Neural progenitor cell (in vitro differentiated cells): ENCODE data around the gene TP53BP2. TPM values are rescaled to one million over a fixed set of nuclear protein-coding genes. Genes with fewer than 3 reads are reported as not detected.

Experiments
- DNase-seq: peaks from one replicate; pipeline ENCODE4 v3.0.0-alpha.2; 2016; ENCODE audit warnings: low spot score
- H2AFZ ChIP-seq: fragments of 200-600 bp; sonication (generic); replicated peaks from 2 replicates; pipeline ENCODE4 v1.6.1; 2016; ENCODE audit warnings: antibody characterized with exemption
- H3F3A ChIP-seq: fragments of 200-600 bp; sonication (generic); 2 replicates; pipeline ENCODE4 v1.6.1; 2016; ENCODE audit warnings: antibody characterized with exemption, low read depth
- H3K27ac ChIP-seq: fragments of 200-600 bp; sonication (generic); 2 replicates; pipeline ENCODE4 v1.5.1; 2016; ENCODE audit warnings: mild to moderate bottlenecking
- H3K27me3 ChIP-seq: fragments of 200-600 bp; sonication (generic); 2 replicates; pipeline ENCODE4 v1.6.1; 2016; ENCODE audit warnings: mild to moderate bottlenecking, moderate library complexity
- H3K36me3 ChIP-seq: fragments of 200-600 bp; sonication (generic); 2 replicates; pipeline ENCODE4 v1.5.1; 2016
- H3K4me1 ChIP-seq: fragments of 200-600 bp; sonication (generic); 2 replicates; pipeline ENCODE4 v1.6.1; 2016; ENCODE audit warnings: mixed run types
- H3K4me2 ChIP-seq: fragments of 200-600 bp; sonication (generic); 2 replicates; pipeline ENCODE4 v1.6.1; 2016
- H3K4me3 ChIP-seq: fragments of 200-600 bp; sonication (generic); 2 replicates; pipeline ENCODE4 v1.5.1; 2016
- H3K79me2 ChIP-seq: fragments of 200-600 bp; sonication (generic); 2 replicates; pipeline ENCODE4 v1.6.1; 2016; ENCODE audit warnings: low read depth
- H3K9ac ChIP-seq: fragments of 200-600 bp; sonication (generic); 2 replicates; pipeline ENCODE4 v1.6.1; 2016
- H3K9me3 ChIP-seq: fragments of 200-600 bp; sonication (generic); 2 replicates; pipeline ENCODE4 v1.5.1; 2016; ENCODE audit warnings: low read depth
- H4K20me1 ChIP-seq: fragments of 200-600 bp; sonication (generic); 2 replicates; pipeline ENCODE4 v1.6.1; 2016; ENCODE audit warnings: low read depth
- H3K27ac Mint-ChIP-seq: 3 replicates; pipeline ENCODE4 v1.8.0; 2021; ENCODE audit warnings: mixed read lengths
- H3K27me3 Mint-ChIP-seq: 2 replicates; pipeline ENCODE4 v1.8.0; 2022; ENCODE audit warnings: low read depth, mild to moderate bottlenecking, inconsistent platforms, moderate library complexity, mixed read lengths; ENCODE audit not compliant: insufficient read depth
- H3K36me3 Mint-ChIP-seq: 3 replicates; pipeline ENCODE4 v1.8.0; 2021; ENCODE audit warnings: mixed read lengths
- H3K4me1 Mint-ChIP-seq: 3 replicates; pipeline ENCODE4 v1.8.0; 2021; ENCODE audit warnings: mixed read lengths
- H3K4me3 Mint-ChIP-seq: 3 replicates; pipeline ENCODE4 v1.8.0; 2021; ENCODE audit warnings: mild to moderate bottlenecking, moderate library complexity, mixed read lengths
- H3K9me3 Mint-ChIP-seq: 3 replicates; pipeline ENCODE4 v1.8.0; 2020; ENCODE audit warnings: mixed read lengths
- EZH2 ChIP-seq: fragments of 200-600 bp; sonication (generic); IDR thresholded peaks from 2 replicates; pipeline ENCODE4 v1.6.1; 2017; ENCODE audit warnings: antibody characterized with exemption, mild to moderate bottlenecking, moderate library complexity
- EZH2phosphoT487 ChIP-seq: fragments of 200-600 bp; sonication (generic); IDR thresholded peaks from 2 replicates; pipeline ENCODE4 v1.6.1; 2017; ENCODE audit warnings: antibody characterized with exemption
- total RNA-seq: library from RNA; depleted of rRNA; stranded (reverse); fragments of >200 nt; gene quantifications from 2 replicates; pipeline ENCODE4 v1.2.3, GENCODE V29; 2015; ENCODE audit warnings: low replicate concordance
- TF ChIP-seq, protein P1 (sequence below): fragments of 200-600 bp; sonication (generic); IDR thresholded peaks from 2 replicates; pipeline ENCODE4 v1.5.1; 2017; ENCODE audit warnings: antibody characterized with exemption, mild to moderate bottlenecking

Gene TP53BP2
- total RNA-seq, 1 donor from 2014 or later: 56.3 TPM

- H3K79me2 ChIP-seq: peaks cover 53% of the 10 kb centered on the region
- TF ChIP-seq EZH2: no peak
- TF ChIP-seq, protein P1, sequence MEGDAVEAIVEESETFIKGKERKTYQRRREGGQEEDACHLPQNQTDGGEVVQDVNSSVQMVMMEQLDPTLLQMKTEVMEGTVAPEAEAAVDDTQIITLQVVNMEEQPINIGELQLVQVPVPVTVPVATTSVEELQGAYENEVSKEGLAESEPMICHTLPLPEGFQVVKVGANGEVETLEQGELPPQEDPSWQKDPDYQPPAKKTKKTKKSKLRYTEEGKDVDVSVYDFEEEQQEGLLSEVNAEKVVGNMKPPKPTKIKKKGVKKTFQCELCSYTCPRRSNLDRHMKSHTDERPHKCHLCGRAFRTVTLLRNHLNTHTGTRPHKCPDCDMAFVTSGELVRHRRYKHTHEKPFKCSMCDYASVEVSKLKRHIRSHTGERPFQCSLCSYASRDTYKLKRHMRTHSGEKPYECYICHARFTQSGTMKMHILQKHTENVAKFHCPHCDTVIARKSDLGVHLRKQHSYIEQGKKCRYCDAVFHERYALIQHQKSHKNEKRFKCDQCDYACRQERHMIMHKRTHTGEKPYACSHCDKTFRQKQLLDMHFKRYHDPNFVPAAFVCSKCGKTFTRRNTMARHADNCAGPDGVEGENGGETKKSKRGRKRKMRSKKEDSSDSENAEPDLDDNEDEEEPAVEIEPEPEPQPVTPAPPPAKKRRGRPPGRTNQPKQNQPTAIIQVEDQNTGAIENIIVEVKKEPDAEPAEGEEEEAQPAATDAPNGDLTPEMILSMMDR: no peak
- TF ChIP-seq EZH2phosphoT487: no peak
These were observed 524 bp downstream of the TP53BP2 start for GRCh38 chr1:223845037-223845809.

DNA sequence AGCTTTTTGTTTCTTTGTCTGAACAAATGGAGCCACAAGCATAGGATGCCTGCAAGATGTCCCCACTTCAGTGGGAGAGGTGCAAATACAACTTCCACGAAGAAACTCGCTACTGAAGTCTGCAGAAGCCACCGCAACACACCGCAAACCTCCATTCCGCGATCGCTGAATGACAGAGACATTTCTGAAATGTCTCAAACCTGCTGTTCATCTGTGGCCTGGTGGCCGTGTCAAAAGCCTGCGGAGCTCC, 1.0 kb downstream of the TP53BP2 start:
- Histone ChIP-seq H3K9ac (peak overlapping the region; percentile 61), H2AFZ (no peak overlapping the region), H3K79me2 (peaks cover 58% of the 10 kb centered on the region), H3K27me3 (no peaks in the 10 kb centered on the region), H4K20me1 (peaks cover 50% of the 10 kb centered on the region), H3K36me3 (no peaks in the 10 kb centered on the region), H3K4me2 (peak overlapping the region; percentile 87), H3K4me1 (peaks cover 24% of the 10 kb centered on the region), H3F3A (peaks cover 56% of the 10 kb centered on the region), H3K4me3 (peak overlapping the region; percentile 90), H3K27ac (peak overlapping the region; percentile 96), H3K9me3 (no peaks in the 10 kb centered on the region)
- Mint-ChIP-seq H3K27me3 (no peaks in the 10 kb centered on the region), H3K9me3 (peaks cover 3% of the 10 kb centered on the region), H3K36me3 (peaks cover 9% of the 10 kb centered on the region), H3K4me3 (peak overlapping the region; percentile 98), H3K4me1 (peaks cover 25% of the 10 kb centered on the region), H3K27ac (peak overlapping the region; percentile 98)
- TF ChIP-seq EZH2 (no peak), EZH2phosphoT487 (no peak)
- TF ChIP-seq, protein P1: no peak
- peak; percentile 76 for DNase-seq

More at GRCh38 chr1:223845037-223845809, 524 bp downstream of the TP53BP2 start:
- DNase-seq: peak; percentile 70
- peak overlapping the region; percentile 96 for H3K27ac ChIP-seq
- Mint-ChIP-seq H3K4me1 (peaks cover 22% of the 10 kb centered on the region), H3K27me3 (no peaks in the 10 kb centered on the region), H3K9me3 (no peaks in the 10 kb centered on the region), H3K4me3 (peak overlapping the region; percentile 98), H3K36me3 (peaks cover 5% of the 10 kb centered on the region), H3K27ac (peak overlapping the region; percentile 98)
- no peaks in the 10 kb centered on the region for H3K36me3 ChIP-seq
- H3K9me3 ChIP-seq: no peaks in the 10 kb centered on the region
- H2AFZ ChIP-seq: peak overlapping the region; percentile 70
- peaks cover 22% of the 10 kb centered on the region for H3K4me1 ChIP-seq
- H3F3A ChIP-seq: peaks cover 51% of the 10 kb centered on the region
- H4K20me1 ChIP-seq: peaks cover 45% of the 10 kb centered on the region
- peak overlapping the region; percentile 90 for H3K4me3 ChIP-seq
- H3K4me2 ChIP-seq: peak overlapping the region; percentile 87
- peak overlapping the region; percentile 61 for H3K9ac ChIP-seq
- H3K27me3 ChIP-seq: no peaks in the 10 kb centered on the region

DNA sequence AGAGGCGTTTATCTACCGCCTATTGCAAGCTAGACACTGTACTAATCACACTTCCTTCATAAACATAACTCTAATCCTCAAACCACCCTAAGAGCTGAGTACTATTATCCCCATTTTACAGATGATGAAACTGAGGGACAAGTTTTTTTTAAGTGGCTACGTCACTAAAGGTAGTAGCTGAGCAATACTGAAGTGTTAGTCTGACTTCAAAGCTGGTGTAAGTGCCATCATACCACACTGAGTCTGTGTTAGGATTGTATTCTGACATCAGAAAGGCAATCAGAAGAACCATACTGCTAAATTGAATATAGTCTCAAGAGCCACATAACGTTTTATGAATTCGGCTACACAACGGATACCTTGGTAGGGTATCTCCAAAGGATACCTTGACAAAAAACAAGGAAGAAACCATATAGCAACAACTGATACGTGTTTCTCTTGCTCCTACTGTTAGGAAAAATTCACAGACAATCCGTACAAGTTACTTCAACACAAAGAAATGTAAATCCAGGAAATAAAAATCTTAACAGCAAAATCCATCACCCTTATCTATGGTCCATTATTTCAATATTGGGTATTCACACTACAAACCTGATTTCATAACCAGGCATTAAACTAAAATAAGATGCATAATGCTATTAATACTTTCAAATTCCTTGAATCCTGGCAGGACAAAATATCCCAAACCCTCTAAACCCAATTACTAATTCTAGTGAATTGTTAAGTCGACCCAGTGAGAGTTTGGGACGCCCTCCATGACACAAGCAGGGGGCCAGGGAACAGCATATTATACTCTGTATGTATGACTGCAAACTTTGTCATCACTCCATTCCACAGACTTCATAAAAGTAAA, 1.6 kb downstream of the TP53BP2 start:
- Histone ChIP-seq H3K27me3 (no peaks in the 10 kb centered on the region), H3F3A (peaks cover 61% of the 10 kb centered on the region), H3K9ac (peak overlapping the region; percentile 61), H3K9me3 (no peaks in the 10 kb centered on the region), H3K36me3 (no peaks in the 10 kb centered on the region), H4K20me1 (peaks cover 55% of the 10 kb centered on the region), H3K4me2 (peak overlapping the region; percentile 87), H3K4me3 (peak overlapping the region; percentile 90), H2AFZ (no peak overlapping the region), H3K4me1 (peaks cover 25% of the 10 kb centered on the region), H3K79me2 (peaks cover 63% of the 10 kb centered on the region), H3K27ac (peak overlapping the region; percentile 96)
- Mint-ChIP-seq H3K27ac (no peak overlapping the region), H3K4me1 (peaks cover 25% of the 10 kb centered on the region), H3K36me3 (peaks cover 9% of the 10 kb centered on the region), H3K9me3 (peaks cover 3% of the 10 kb centered on the region), H3K4me3 (peak overlapping the region; percentile 98), H3K27me3 (no peaks in the 10 kb centered on the region)
- TF ChIP-seq EZH2 (no peak), EZH2phosphoT487 (no peak)
- TF ChIP-seq, protein P1: no peak
- DNase-seq: no peak
